GM23338 (cell line): ENCODE data around the gene RASSF4. TPM values are rescaled to one million over a fixed set of nuclear protein-coding genes. Genes with fewer than 3 reads are reported as not detected.

ENCODE experiments used
- ATAC-seq: fragments of 200-7000 bp; cut with Tn5 transposase; 3 replicates; pipeline ENCODE4 v1.9.1; 2020
- DNase-seq: peaks from one replicate; pipeline ENCODE4 v3.0.0-alpha.2; 2015; ENCODE audit warnings: low spot score
- H2AFZ ChIP-seq: fragments of 200-600 bp; sonication (generic); 2 replicates; pipeline ENCODE4 v1.8.0; 2016; ENCODE audit warnings: antibody characterized with exemption, mild to moderate bottlenecking, moderate library complexity
- H3F3A ChIP-seq: fragments of 200-600 bp; sonication (generic); replicated peaks from 2 replicates; pipeline ENCODE4 v1.8.0; 2017; ENCODE audit warnings: antibody characterized with exemption, mixed run types, low read depth
- H3K27ac ChIP-seq: fragments of 200-600 bp; sonication (generic); 2 replicates; pipeline ENCODE4 v1.6.1; 2016; ENCODE audit warnings: low read depth
- H3K27me3 ChIP-seq: fragments of 200-600 bp; sonication (generic); 2 replicates; pipeline ENCODE4 v1.8.0; 2016; ENCODE audit warnings: mild to moderate bottlenecking, mixed run types, moderate library complexity; ENCODE audit not compliant: insufficient read depth
- H3K36me3 ChIP-seq: fragments of 200-600 bp; sonication (generic); 2 replicates; pipeline ENCODE4 v1.8.0; 2016; ENCODE audit warnings: mild to moderate bottlenecking; ENCODE audit not compliant: insufficient read depth
- H3K4me1 ChIP-seq: fragments of 200-600 bp; sonication (generic); 2 replicates; pipeline ENCODE4 v1.8.0; 2016; ENCODE audit warnings: mild to moderate bottlenecking, moderate library complexity; ENCODE audit not compliant: insufficient read depth
- H3K4me2 ChIP-seq: fragments of 200-600 bp; sonication (generic); 2 replicates; pipeline ENCODE4 v1.7.1; 2017; ENCODE audit warnings: mixed run types
- H3K4me3 ChIP-seq: fragments of 200-600 bp; sonication (generic); 2 replicates; pipeline ENCODE4 v1.6.1; 2016; ENCODE audit warnings: mixed run types
- H3K79me2 ChIP-seq: fragments of 200-600 bp; sonication (generic); replicated peaks from 2 replicates; pipeline ENCODE4 v1.8.0; 2017; ENCODE audit warnings: mild to moderate bottlenecking; ENCODE audit not compliant: insufficient read depth
- H3K9me2 ChIP-seq: fragments of 200-600 bp; sonication (generic); 2 replicates; pipeline ENCODE4 v1.8.0; 2017; ENCODE audit not compliant: insufficient read depth
- H4K20me1 ChIP-seq: fragments of 200-600 bp; sonication (generic); replicated peaks from 2 replicates; pipeline ENCODE4 v1.8.0; 2017; ENCODE audit warnings: mild to moderate bottlenecking; ENCODE audit not compliant: insufficient read depth
- H3K27ac Mint-ChIP-seq: 2 replicates; pipeline ENCODE4 v1.8.0; 2020; ENCODE audit warnings: inconsistent platforms, mild to moderate bottlenecking, moderate library complexity, mixed read lengths
- H3K27me3 Mint-ChIP-seq: 3 replicates; pipeline ENCODE4 v1.8.0; 2022; ENCODE audit warnings: low read depth, mild to moderate bottlenecking, moderate library complexity, mixed read lengths, inconsistent platforms; ENCODE audit not compliant: insufficient read depth, poor library complexity
- H3K36me3 Mint-ChIP-seq: 3 replicates; pipeline ENCODE4 v1.8.0; 2021; ENCODE audit warnings: low read depth, mild to moderate bottlenecking, inconsistent platforms, moderate library complexity, mixed read lengths
- H3K4me1 Mint-ChIP-seq: 3 replicates; pipeline ENCODE4 v1.8.0; 2020; ENCODE audit warnings: mild to moderate bottlenecking, inconsistent platforms, mixed read lengths
- H3K4me3 Mint-ChIP-seq: 3 replicates; pipeline ENCODE4 v1.8.0; 2021; ENCODE audit warnings: moderate library complexity, mild to moderate bottlenecking, inconsistent platforms, mixed read lengths
- H3K9me3 Mint-ChIP-seq: 3 replicates; pipeline ENCODE4 v1.8.0; 2020; ENCODE audit warnings: moderate library complexity, mild to moderate bottlenecking, inconsistent platforms, mixed read lengths
- CREB1 ChIP-seq: fragments of 250-450 bp; sonication (Bioruptor Pico); IDR thresholded peaks from 2 replicates; pipeline ENCODE4 v1.5.0; 2020; ENCODE audit warnings: low read depth, mild to moderate bottlenecking, moderate library complexity
- CTCF ChIP-seq, 2 experiments: fragments of 200-600 bp in 1 of 2; sonication (generic) in 1 of 2; conservative IDR thresholded peaks; 2 replicates each; pipeline versions ENCODE4 v1.5.1 to v1.6.1; 2016 to 2017; ENCODE audit warnings: antibody characterized with exemption in 2 of 2, low read depth in 2 of 2, mild to moderate bottlenecking in 2 of 2, moderate library complexity in 1 of 2
- ETS1 ChIP-seq: IDR thresholded peaks from 2 replicates; pipeline ENCODE4 v1.6.1; 2016; ENCODE audit warnings: antibody characterized with exemption
- EZH2 ChIP-seq: fragments of 200-600 bp; sonication (generic); IDR thresholded peaks from one replicate; pipeline ENCODE4 v1.8.0; 2017; ENCODE audit warnings: antibody characterized with exemption, mild to moderate bottlenecking, low read depth; ENCODE audit not compliant: unreplicated experiment
- EZH2phosphoT487 ChIP-seq: fragments of 200-600 bp; sonication (generic); IDR thresholded peaks from one replicate; pipeline ENCODE4 v1.8.1; 2018; ENCODE audit warnings: antibody characterized with exemption; ENCODE audit not compliant: unreplicated experiment
- JUNB ChIP-seq: IDR thresholded peaks from one replicate; pipeline ENCODE4 v1.6.1; 2016; ENCODE audit warnings: antibody characterized with exemption; ENCODE audit not compliant: unreplicated experiment
- NANOG ChIP-seq: IDR thresholded peaks from 2 replicates; pipeline ENCODE4 v1.6.1; 2016; ENCODE audit warnings: antibody characterized with exemption, borderline replicate concordance
- POLR2AphosphoS5 ChIP-seq: IDR thresholded peaks from 2 replicates; pipeline ENCODE4 v1.6.1; 2016; ENCODE audit warnings: antibody characterized with exemption, low read depth
- STAT1 ChIP-seq: IDR thresholded peaks from one replicate; pipeline ENCODE4 v1.6.1; 2016; ENCODE audit warnings: antibody characterized with exemption; ENCODE audit not compliant: unreplicated experiment
- ZNF114 ChIP-seq: fragments of 250-450 bp; sonication (Bioruptor Pico); IDR thresholded peaks from 2 replicates; pipeline ENCODE4 v1.5.0; 2020; ENCODE audit warnings: mild to moderate bottlenecking, moderate library complexity
- ZNF331 ChIP-seq: fragments of 250-450 bp; sonication (Bioruptor Pico); IDR thresholded peaks from 2 replicates; pipeline ENCODE4 v1.5.0; 2020; ENCODE audit warnings: low read depth, mild to moderate bottlenecking, moderate library complexity
- ZNF462 ChIP-seq: fragments of 250-450 bp; sonication (Bioruptor Pico); IDR thresholded peaks from 2 replicates; pipeline ENCODE4 v1.5.0; 2020; ENCODE audit warnings: mild to moderate bottlenecking, moderate library complexity
- polyA plus RNA-seq: library from polyadenylated mRNA; unstranded; fragments of >200 nt; fragmentation: Nextera tagmentation; extraction: Ambion mirVana; gene quantifications from 2 replicates; pipeline ENCODE4 v1.2.1, GENCODE V29; 2016
- total RNA-seq: library from RNA; depleted of rRNA; stranded (reverse); fragments of >200 nt; shearing (Covaris generic); gene quantifications from 2 replicates; pipeline ENCODE4 v1.2.3, GENCODE V29; 2014
- TF ChIP-seq, protein P1 (sequence below): IDR thresholded peaks from one replicate; pipeline ENCODE4 v1.6.1; 2018; ENCODE audit warnings: antibody characterized with exemption; ENCODE audit not compliant: unreplicated experiment

Gene RASSF4
- total and polyA plus RNA-seq, 2 experiments from 2014 or later = 12.4 to 13.6 TPM

DNA sequence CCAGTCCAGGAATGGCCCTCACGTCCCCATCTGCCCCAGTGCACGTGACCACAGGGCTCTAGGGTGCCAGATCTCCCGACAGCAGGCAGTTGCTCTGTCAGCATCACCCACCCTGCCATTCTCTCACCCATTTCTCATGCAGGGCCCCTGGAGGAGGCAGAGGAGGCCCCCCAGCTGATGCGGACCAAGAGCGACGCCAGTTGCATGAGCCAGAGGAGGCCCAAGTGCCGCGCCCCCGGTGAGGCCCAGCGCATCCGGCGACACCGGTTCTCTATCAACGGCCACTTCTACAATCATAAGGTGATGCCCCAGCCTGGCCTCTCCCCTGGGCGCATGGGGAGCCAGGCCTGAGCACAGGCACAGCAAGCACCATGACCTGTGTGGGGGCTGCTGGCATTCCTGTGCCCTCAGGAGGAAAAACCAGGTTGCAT, 25.1 kb downstream of the RASSF4 start:
- H3K4me1 ChIP-seq = peaks cover 43% of the 10 kb centered on the region
- H3K4me3 ChIP-seq = no peak overlapping the region
- H4K20me1 ChIP-seq = no peaks in the 10 kb centered on the region; the same call in 1 of the 2 replicates
- H3K79me2 ChIP-seq = no peaks in the 10 kb centered on the region
- peaks cover 59% of the 10 kb centered on the region for H3K4me1 Mint-ChIP-seq
- H3K9me3 Mint-ChIP-seq = no peaks in the 10 kb centered on the region
- no peak overlapping the region for H3K27ac ChIP-seq
- H3K9me2 ChIP-seq = no peaks in the 10 kb centered on the region
- H3K4me2 ChIP-seq = no peak overlapping the region
- H3F3A ChIP-seq = no peaks in the 10 kb centered on the region
- H3K27ac Mint-ChIP-seq = no peak overlapping the region
- no peak for DNase-seq
- no peaks in the 10 kb centered on the region for H3K36me3 ChIP-seq
- no peaks in the 10 kb centered on the region for H3K27me3 ChIP-seq
- H3K36me3 Mint-ChIP-seq = peaks cover 12% of the 10 kb centered on the region
- TF ChIP-seq POLR2AphosphoS5 = no peak
- no peak for TF ChIP-seq NANOG
- no peak for TF ChIP-seq ZNF114 (CRISPR knock-in tag)
- no peak for TF ChIP-seq ZNF462 (CRISPR knock-in tag)
- TF ChIP-seq JUNB = no peak
- TF ChIP-seq, protein P1, sequence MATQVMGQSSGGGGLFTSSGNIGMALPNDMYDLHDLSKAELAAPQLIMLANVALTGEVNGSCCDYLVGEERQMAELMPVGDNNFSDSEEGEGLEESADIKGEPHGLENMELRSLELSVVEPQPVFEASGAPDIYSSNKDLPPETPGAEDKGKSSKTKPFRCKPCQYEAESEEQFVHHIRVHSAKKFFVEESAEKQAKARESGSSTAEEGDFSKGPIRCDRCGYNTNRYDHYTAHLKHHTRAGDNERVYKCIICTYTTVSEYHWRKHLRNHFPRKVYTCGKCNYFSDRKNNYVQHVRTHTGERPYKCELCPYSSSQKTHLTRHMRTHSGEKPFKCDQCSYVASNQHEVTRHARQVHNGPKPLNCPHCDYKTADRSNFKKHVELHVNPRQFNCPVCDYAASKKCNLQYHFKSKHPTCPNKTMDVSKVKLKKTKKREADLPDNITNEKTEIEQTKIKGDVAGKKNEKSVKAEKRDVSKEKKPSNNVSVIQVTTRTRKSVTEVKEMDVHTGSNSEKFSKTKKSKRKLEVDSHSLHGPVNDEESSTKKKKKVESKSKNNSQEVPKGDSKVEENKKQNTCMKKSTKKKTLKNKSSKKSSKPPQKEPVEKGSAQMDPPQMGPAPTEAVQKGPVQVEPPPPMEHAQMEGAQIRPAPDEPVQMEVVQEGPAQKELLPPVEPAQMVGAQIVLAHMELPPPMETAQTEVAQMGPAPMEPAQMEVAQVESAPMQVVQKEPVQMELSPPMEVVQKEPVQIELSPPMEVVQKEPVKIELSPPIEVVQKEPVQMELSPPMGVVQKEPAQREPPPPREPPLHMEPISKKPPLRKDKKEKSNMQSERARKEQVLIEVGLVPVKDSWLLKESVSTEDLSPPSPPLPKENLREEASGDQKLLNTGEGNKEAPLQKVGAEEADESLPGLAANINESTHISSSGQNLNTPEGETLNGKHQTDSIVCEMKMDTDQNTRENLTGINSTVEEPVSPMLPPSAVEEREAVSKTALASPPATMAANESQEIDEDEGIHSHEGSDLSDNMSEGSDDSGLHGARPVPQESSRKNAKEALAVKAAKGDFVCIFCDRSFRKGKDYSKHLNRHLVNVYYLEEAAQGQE = no peak
- no peak for TF ChIP-seq CREB1
- TF ChIP-seq CTCF (conservative IDR thresholded peaks at IDR 0.05; ENCODE audit: low read depth in 2 of 2) = no peak
- TF ChIP-seq EZH2 = no peak
- no peak for TF ChIP-seq ETS1
- no peak for TF ChIP-seq STAT1
- no peak for TF ChIP-seq EZH2phosphoT487
- TF ChIP-seq ZNF331 (CRISPR knock-in tag) = no peak
- no peak overlapping the region for H3K4me3 Mint-ChIP-seq
- ATAC-seq = no peak
- H3K27me3 Mint-ChIP-seq = peaks cover 20% of the 10 kb centered on the region
- no peak overlapping the region for H2AFZ ChIP-seq
